Thoracic aorta (tissue), 2 donors: ENCODE measurements around the gene MAT2B. TPM values are rescaled to one million over a fixed set of nuclear protein-coding genes. Genes with fewer than 3 reads are reported as not detected.
"Not testable (repeated sequence)": the region's sequence is repeated elsewhere in the genome, so short reads cannot be mapped to it uniquely, and the experiment has no call there.

ENCODE experiments used
- ATAC-seq: fragments of 150-250 bp; one replicate; pipeline ENCODE4 v1.8.0; 2017; ENCODE audit warnings: low read depth; ENCODE audit not compliant: insufficient number of reproducible peaks, low FRiP score
- DNase-seq: peaks from one replicate; pipeline ENCODE4 v3.0.0-alpha.2; 2020; ENCODE audit warnings: low spot score
- H3K27ac ChIP-seq, 2 donors: fragments of 200-600 bp; sonication (generic); 1 replicate in 1 of 2; 2 replicates in 1 of 2; pipeline ENCODE4 v1.5.1; 2016; ENCODE audit warnings: mild to moderate bottlenecking in 2 of 2, moderate library complexity in 2 of 2
- H3K27me3 ChIP-seq: fragments of 200-600 bp; sonication (generic); replicated peaks from 2 replicates; pipeline ENCODE4 v1.6.0; 2016; ENCODE audit warnings: mild to moderate bottlenecking; ENCODE audit not compliant: insufficient read depth
- H3K36me3 ChIP-seq: fragments of 200-600 bp; sonication (generic); one replicate; pipeline ENCODE4 v1.5.1; 2016
- H3K4me1 ChIP-seq, 2 donors: fragments of 200-600 bp; sonication (generic); 1 replicate in 1 of 2; 2 replicates in 1 of 2; pipeline versions ENCODE4 v1.5.1 to v1.6.0; 2016; ENCODE audit warnings: low read depth in 2 of 2, mild to moderate bottlenecking in 1 of 2; ENCODE audit not compliant: control insufficient read depth in 1 of 2
- H3K4me3 ChIP-seq: fragments of 200-600 bp; sonication (generic); 2 replicates; pipeline ENCODE4 v1.5.1; 2016; ENCODE audit warnings: mild to moderate bottlenecking
- H3K9me3 ChIP-seq: fragments of 200-600 bp; sonication (generic); 2 replicates; pipeline ENCODE4 v1.5.1; 2016
- total RNA-seq, 2 donors: library from RNA; depleted of rRNA; stranded (reverse); fragments of >200 nt; gene quantifications; one replicate each; pipeline versions ENCODE4 v1.1.0 to v1.2.3, GENCODE V29; 2016
- TF ChIP-seq, protein P1 (sequence below): fragments of 200-600 bp; sonication (generic); IDR thresholded peaks from one replicate; pipeline ENCODE4 v1.5.1; 2019; ENCODE audit warnings: antibody characterized with exemption

Gene MAT2B
- total RNA-seq, 2 donors from 2014 or later = 51.6 to 52.3 TPM

DNA sequence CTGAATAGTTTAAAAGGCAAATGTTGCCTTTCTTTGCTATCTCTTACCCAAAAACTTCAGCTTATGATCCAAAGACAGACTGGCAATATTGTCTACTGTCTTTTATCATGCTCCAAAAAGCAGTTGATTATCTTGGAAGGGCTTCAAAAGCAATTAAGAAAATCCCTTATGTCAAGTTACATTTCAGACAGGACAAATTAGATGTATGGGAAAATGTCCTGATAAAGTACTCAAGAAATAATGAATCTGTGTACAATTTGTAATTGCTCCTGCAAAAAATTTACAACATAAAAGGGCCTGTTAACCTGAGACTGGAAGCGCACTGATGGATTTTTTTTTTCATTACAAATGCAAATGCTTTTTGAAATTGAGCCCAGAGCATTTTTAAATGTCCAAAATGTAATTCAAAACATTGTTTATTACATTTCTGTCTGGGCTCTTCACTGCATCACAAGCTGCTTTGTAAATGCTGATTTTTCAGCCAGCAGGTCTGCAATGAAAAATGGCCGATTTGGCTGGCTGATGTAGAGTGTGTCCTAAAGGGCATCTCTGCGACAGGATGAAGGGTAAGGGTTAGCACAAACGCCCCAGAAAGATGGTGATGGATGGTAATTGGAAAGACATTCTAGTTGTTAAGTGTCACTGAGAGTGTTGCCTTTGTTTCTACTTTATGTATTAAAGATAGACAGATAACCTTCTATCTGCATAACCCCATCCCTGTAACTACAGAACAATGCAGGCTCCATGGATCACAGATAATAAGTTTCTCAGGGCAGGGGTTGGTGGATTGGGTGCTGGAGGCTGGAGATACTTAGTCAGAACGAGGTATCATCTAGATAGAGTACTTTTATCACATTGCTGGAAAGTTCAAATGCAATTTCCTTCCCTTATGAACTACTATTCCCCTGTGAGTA is 27.0 kb downstream of the MAT2B start:
- DNase-seq (no peak), ATAC-seq (no peak)
- no peak overlapping the region for H3K4me3 ChIP-seq

GRCh38 chr5:163533223-163533622 is 27.8 kb downstream of the MAT2B start:
- H3K27ac ChIP-seq = no peak overlapping the region
- DNase-seq = no peak
- H3K36me3 ChIP-seq = no peaks in the 10 kb centered on the region
- no peaks in the 10 kb centered on the region for H3K4me1 ChIP-seq
- no peak for ATAC-seq
- H3K4me3 ChIP-seq = no peak overlapping the region
- TF ChIP-seq, protein P1, sequence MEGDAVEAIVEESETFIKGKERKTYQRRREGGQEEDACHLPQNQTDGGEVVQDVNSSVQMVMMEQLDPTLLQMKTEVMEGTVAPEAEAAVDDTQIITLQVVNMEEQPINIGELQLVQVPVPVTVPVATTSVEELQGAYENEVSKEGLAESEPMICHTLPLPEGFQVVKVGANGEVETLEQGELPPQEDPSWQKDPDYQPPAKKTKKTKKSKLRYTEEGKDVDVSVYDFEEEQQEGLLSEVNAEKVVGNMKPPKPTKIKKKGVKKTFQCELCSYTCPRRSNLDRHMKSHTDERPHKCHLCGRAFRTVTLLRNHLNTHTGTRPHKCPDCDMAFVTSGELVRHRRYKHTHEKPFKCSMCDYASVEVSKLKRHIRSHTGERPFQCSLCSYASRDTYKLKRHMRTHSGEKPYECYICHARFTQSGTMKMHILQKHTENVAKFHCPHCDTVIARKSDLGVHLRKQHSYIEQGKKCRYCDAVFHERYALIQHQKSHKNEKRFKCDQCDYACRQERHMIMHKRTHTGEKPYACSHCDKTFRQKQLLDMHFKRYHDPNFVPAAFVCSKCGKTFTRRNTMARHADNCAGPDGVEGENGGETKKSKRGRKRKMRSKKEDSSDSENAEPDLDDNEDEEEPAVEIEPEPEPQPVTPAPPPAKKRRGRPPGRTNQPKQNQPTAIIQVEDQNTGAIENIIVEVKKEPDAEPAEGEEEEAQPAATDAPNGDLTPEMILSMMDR = no peak
- H3K9me3 ChIP-seq = no peaks in the 10 kb centered on the region
- no peaks in the 10 kb centered on the region for H3K27me3 ChIP-seq

More for the DNA sequence above, 27.0 kb downstream of the MAT2B start:
- Histone ChIP-seq H3K27ac (no peak overlapping the region), H3K4me1 (no peaks in the 10 kb centered on the region), H3K36me3 (no peaks in the 10 kb centered on the region), H3K9me3 (no peaks in the 10 kb centered on the region), H3K27me3 (no peaks in the 10 kb centered on the region)
- TF ChIP-seq, protein P1 = no peak

- no peak for ATAC-seq
- no peak overlapping the region for H3K27ac ChIP-seq
Observed at GRCh38 chr5:163534492-163535094, 29.2 kb downstream of the MAT2B start.

DNA sequence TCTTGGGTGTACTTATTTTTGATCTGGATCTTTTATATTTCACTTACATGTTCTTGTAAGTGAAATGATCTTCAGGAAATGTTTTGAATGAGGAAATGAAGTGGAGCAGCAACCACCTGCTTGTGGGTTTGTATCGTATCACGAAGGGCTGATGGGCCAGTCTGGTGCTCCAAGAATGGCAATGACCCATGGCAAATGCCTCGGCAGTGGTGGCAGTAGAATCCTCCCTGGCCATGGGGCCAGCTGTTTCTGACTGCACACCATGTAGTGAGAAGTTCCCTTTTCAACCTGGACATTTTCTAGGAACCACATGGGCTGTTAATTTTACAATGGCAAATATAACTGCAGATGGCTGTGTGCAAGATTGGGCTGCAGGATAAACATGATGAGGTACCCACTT is 29.9 kb downstream of the MAT2B start:
- Histone ChIP-seq H3K9me3 (no peaks in the 10 kb centered on the region), H3K27ac (no peak overlapping the region), H3K36me3 (no peaks in the 10 kb centered on the region), H3K4me1 (no peaks in the 10 kb centered on the region), H3K4me3 (no peak overlapping the region), H3K27me3 (no peaks in the 10 kb centered on the region)
- ATAC-seq (no peak), DNase-seq (no peak)
- TF ChIP-seq, protein P1 = no peak

More at GRCh38 chr5:163534492-163535094, 29.2 kb downstream of the MAT2B start:
- TF ChIP-seq, protein P1 = no peak
- no peaks in the 10 kb centered on the region for H3K9me3 ChIP-seq
- H3K4me3 ChIP-seq = no peak overlapping the region
- H3K4me1 ChIP-seq = no peaks in the 10 kb centered on the region
- H3K36me3 ChIP-seq = no peaks in the 10 kb centered on the region
- H3K27me3 ChIP-seq = no peaks in the 10 kb centered on the region
- DNase-seq = no peak

GRCh38 chr5:163536442-163536841 is 31.0 kb downstream of the MAT2B start:
- not testable (repeated sequence) for H3K27me3 ChIP-seq, H3K9me3 ChIP-seq, H3K4me3 ChIP-seq, ATAC-seq, H3K4me1 ChIP-seq, H3K36me3 ChIP-seq, H3K27ac ChIP-seq, DNase-seq
